Activated T-helper 2 cell treated with anti-CD3 and anti-CD28 coated beads, Interferon-gamma antibody, Interleukin-2, Interleukin-4, amounts not matched to agents 10 μg/mL and 5 μg/mL and 100 μg/mL, durations not matched to agents 14 hours and 24 hours and 36 hours (primary cell): ENCODE measurements around the gene RANBP1. TPM values are rescaled to one million over a fixed set of nuclear protein-coding genes. Genes with fewer than 3 reads are reported as not detected.
A peak's percentile ranks its signal among the peaks of the same experiment; 100 is the strongest.

Experiments
- DNase-seq: peaks from one replicate; pipeline ENCODE4 v3.0.0; 2021; ENCODE audit warnings: low spot score
- H3K27ac Mint-ChIP-seq: one replicate; pipeline ENCODE4 v1.8.0; 2021; ENCODE audit warnings: mixed read lengths
- H3K27me3 Mint-ChIP-seq: one replicate; pipeline ENCODE4 v1.8.0; 2021; ENCODE audit warnings: low read depth, mixed read lengths
- H3K36me3 Mint-ChIP-seq: one replicate; pipeline ENCODE4 v1.8.0; 2021; ENCODE audit warnings: low read depth, mixed read lengths
- H3K4me1 Mint-ChIP-seq: one replicate; pipeline ENCODE4 v1.8.0; 2021; ENCODE audit warnings: low read depth, mixed read lengths
- H3K4me3 Mint-ChIP-seq: one replicate; pipeline ENCODE4 v1.8.0; 2021; ENCODE audit warnings: low read depth, mild to moderate bottlenecking, moderate library complexity, mixed read lengths
- H3K9me3 Mint-ChIP-seq: one replicate; pipeline ENCODE4 v1.8.0; 2021; ENCODE audit warnings: mixed read lengths
- intact Hi-C: fragments of 100-400 bp; cut with micrococcal nuclease; formaldehyde crosslinking; loops from one replicate; pipeline ENCODE4 v1.15.1; 2023
- total RNA-seq: library from RNA; stranded (reverse); gene quantifications from 2 replicates; pipeline ENCODE4 v1.2.3, GENCODE V29; 2022

RANBP1 gene
- total RNA-seq, 1 donor from 2014 or later = 444 TPM

GRCh38 chr22:20133930-20134549, 18.1 kb downstream of the RANBP1 start:
- peaks cover 10% of the 10 kb centered on the region for H3K4me1 Mint-ChIP-seq
- intact Hi-C loops = no loop called here
- H3K27me3 Mint-ChIP-seq = no peaks in the 10 kb centered on the region
- DNase-seq = no peak
- peak overlapping the region; percentile 66 for H3K4me3 Mint-ChIP-seq
- no peak overlapping the region for H3K27ac Mint-ChIP-seq
- no peaks in the 10 kb centered on the region for H3K9me3 Mint-ChIP-seq
- H3K36me3 Mint-ChIP-seq = no peaks in the 10 kb centered on the region

DNA sequence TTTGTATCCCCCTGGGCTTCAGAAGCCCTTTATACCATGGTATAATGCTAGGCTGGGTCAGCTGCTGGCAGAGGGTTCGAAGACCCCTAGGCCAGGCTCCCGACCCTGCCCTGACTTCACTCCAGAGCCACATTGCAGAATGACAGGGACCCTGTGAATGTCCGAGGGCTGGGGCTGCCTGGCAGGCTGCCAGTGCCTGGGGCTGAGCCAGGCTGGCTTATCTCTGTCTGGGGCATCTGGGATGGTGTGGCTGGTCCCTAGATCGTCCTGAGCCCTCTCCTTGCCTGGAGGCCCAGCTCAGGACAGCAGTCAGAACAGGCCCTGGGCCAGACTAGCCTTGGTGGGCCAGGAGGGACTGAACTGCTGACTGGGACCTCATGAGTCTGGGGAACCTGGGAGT, 19.4 kb downstream of the RANBP1 start:
- Mint-ChIP-seq H3K4me1 (peaks cover 8% of the 10 kb centered on the region), H3K27ac (no peak overlapping the region), H3K9me3 (no peaks in the 10 kb centered on the region), H3K4me3 (no peak overlapping the region), H3K36me3 (no peaks in the 10 kb centered on the region), H3K27me3 (no peaks in the 10 kb centered on the region)
- intact Hi-C loops = no loop called here
- DNase-seq = no peak

GRCh38 chr22:20135806-20136602, 20.1 kb downstream of the RANBP1 start:
- intact Hi-C loops = no loop called here
- no peak overlapping the region for H3K27ac Mint-ChIP-seq
- H3K4me3 Mint-ChIP-seq = no peak overlapping the region
- peaks cover 8% of the 10 kb centered on the region for H3K4me1 Mint-ChIP-seq
- no peaks in the 10 kb centered on the region for H3K27me3 Mint-ChIP-seq
- no peaks in the 10 kb centered on the region for H3K9me3 Mint-ChIP-seq
- no peak for DNase-seq
- no peaks in the 10 kb centered on the region for H3K36me3 Mint-ChIP-seq

GRCh38 chr22:20136603-20136873, 20.6 kb downstream of the RANBP1 start:
- H3K27ac Mint-ChIP-seq = no peak overlapping the region
- intact Hi-C loops = no loop called here
- H3K27me3 Mint-ChIP-seq = no peaks in the 10 kb centered on the region
- peaks cover 8% of the 10 kb centered on the region for H3K4me1 Mint-ChIP-seq
- DNase-seq = no peak
- H3K9me3 Mint-ChIP-seq = no peaks in the 10 kb centered on the region
- H3K36me3 Mint-ChIP-seq = no peaks in the 10 kb centered on the region
- no peak overlapping the region for H3K4me3 Mint-ChIP-seq

DNA sequence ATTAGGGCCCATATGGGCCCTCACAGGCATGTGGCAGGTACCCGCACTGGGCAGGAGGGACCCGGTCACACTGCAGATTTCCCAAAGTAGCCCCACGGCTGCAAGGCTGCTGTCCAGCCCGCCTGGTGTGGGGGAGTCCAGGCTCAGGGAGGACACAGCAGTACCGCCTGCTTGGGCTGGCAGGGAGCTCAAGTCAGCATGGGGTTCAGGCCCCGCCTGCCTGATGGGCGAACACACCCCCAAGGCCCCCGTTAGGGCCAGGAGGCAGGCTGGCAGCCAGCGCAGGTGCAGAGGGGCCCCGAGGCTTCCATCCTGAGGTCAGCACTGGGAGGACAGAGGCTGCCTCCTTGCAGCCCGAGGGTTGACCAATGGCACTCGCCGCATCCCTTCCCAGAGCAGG, 21.2 kb downstream of the RANBP1 start:
- Mint-ChIP-seq H3K36me3 (no peaks in the 10 kb centered on the region), H3K4me1 (peaks cover 8% of the 10 kb centered on the region)
- intact Hi-C loops = no loop called here

DNA sequence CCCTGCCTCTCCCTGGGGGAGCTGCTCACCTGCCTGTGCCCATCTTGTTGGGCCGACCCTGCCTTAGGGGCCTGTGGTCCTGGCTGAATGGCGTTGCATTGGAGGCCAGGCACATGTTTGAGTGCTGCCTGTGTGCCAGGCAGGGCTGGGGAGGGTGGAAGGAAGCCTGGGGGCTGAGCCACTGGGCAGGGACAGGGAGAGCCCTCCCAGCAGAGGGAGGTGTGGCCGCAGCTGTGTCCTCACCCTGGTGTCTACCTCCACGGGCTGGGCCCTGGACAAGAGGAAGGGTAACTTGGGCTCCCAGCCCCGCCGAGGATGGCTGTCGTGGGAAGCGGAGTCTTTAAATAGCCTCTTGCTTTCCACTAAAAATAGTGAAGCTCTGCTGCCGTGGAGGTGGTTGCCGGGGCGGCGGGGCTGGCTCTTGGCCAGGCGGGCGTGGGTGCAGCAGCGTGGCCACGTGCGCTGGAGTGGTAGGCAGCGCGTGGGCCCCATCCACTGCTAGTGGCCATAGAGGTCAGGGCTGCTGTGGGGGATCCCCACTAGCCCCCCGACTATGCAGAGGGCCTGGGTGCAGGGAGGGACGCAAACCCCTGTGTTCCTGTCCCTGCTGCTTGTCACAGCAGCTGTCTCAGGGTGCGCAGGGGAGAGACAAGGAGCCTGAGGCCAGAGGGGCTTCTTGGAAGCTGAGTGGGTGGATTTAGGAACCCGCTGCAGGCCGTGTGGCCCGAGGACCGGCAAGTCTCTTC, 21.9 kb downstream of the RANBP1 start:
- H3K4me1 Mint-ChIP-seq = peaks cover 7% of the 10 kb centered on the region
- no peak overlapping the region for H3K27ac Mint-ChIP-seq
- intact Hi-C loops = no loop called here

More for the DNA sequence above, 21.2 kb downstream of the RANBP1 start:
- Mint-ChIP-seq H3K9me3 (no peaks in the 10 kb centered on the region), H3K27ac (no peak overlapping the region), H3K27me3 (no peaks in the 10 kb centered on the region), H3K4me3 (no peak overlapping the region)
- DNase-seq = no peak

GRCh38 chr22:20138417-20138738, 22.5 kb downstream of the RANBP1 start:
- DNase-seq = no peak
- intact Hi-C loops = no loop called here
- Mint-ChIP-seq H3K27me3 (no peaks in the 10 kb centered on the region), H3K9me3 (no peaks in the 10 kb centered on the region), H3K4me1 (peaks cover 5% of the 10 kb centered on the region), H3K4me3 (no peak overlapping the region), H3K36me3 (no peaks in the 10 kb centered on the region), H3K27ac (no peak overlapping the region)

More for the DNA sequence above, 21.9 kb downstream of the RANBP1 start:
- H3K36me3 Mint-ChIP-seq = no peaks in the 10 kb centered on the region
- no peak overlapping the region for H3K4me3 Mint-ChIP-seq
- H3K9me3 Mint-ChIP-seq = no peaks in the 10 kb centered on the region
- DNase-seq = no peak
- H3K27me3 Mint-ChIP-seq = no peaks in the 10 kb centered on the region

DNA sequence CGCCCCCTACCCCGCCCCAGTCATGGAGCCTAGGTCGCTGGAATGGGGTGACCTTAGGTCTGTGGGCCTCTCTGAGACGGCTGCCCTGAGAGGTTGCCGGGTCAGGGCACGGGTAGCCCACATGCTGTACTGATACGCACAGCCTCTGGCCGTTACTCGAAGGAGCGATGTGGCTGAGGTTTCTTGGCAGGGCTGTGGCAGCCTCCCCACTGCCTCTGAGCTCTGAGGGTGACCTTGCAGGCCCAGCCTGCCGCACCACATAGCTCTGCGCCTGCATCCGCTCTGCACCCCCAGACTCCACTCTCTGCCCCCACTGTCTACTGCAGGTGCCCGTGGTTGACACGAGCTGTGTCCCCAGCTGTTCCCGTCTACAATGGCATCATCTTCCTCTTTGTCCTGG, 23.0 kb downstream of the RANBP1 start:
- Mint-ChIP-seq H3K9me3 (no peaks in the 10 kb centered on the region), H3K4me3 (no peak overlapping the region), H3K27me3 (no peaks in the 10 kb centered on the region), H3K27ac (no peak overlapping the region), H3K4me1 (peaks cover 3% of the 10 kb centered on the region), H3K36me3 (no peaks in the 10 kb centered on the region)
- no peak for DNase-seq
- intact Hi-C loops = no loop called here

DNA sequence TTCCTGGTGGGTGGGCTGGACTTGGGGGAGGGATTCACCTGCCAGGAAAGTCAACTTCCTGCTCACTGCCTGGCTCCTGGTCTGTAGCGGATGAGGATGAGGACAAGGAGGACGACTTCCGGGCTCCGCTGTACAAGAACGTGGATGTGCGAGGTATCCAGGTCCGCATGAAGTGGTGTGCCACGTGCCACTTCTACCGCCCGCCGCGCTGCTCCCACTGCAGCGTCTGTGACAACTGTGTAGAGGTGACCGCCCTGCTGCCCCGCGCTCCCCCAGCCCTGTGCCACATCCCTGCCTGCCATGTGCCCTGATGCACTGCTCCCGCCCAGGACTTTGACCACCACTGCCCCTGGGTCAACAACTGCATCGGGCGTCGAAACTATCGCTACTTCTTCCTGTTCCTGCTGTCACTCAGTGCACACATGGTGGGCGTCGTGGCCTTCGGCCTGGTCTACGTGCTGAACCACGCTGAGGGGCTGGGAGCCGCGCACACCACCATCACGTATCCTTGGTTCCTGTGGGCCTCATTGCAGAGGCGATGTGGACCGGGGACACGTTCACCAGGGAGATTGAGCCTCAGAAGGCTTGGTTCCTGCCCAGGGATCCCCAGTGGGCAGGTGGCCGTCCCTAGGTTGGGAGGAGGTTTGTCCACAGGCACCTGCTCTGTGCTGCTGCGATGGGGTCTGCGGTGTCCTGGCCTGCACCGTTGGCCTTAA, 23.6 kb downstream of the RANBP1 start:
- H3K36me3 Mint-ChIP-seq = no peaks in the 10 kb centered on the region
- H3K27ac Mint-ChIP-seq = no peak overlapping the region
- no peaks in the 10 kb centered on the region for H3K27me3 Mint-ChIP-seq
- intact Hi-C loops = no loop called here
- no peak overlapping the region for H3K4me3 Mint-ChIP-seq
- no peak for DNase-seq
- peaks cover 2% of the 10 kb centered on the region for H3K4me1 Mint-ChIP-seq
- H3K9me3 Mint-ChIP-seq = no peaks in the 10 kb centered on the region

DNA sequence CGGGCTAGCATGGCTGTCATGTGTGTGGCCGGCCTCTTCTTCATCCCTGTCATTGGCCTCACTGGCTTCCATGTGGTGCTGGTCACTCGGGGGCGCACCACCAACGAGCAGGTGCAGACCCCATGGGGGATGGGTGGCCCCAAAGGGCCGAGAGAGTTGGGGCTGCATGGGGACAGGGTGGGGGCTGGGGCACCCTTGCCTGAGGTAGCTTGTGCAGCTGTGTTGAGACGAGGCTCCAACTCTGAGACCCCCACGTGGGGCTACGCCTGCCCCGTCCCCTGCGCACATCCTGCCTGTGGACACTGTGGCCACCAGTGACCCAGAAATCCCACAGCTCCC, 24.2 kb downstream of the RANBP1 start:
- Mint-ChIP-seq H3K4me1 (peaks cover 2% of the 10 kb centered on the region), H3K27me3 (no peaks in the 10 kb centered on the region), H3K27ac (no peak overlapping the region), H3K36me3 (no peaks in the 10 kb centered on the region), H3K4me3 (no peak overlapping the region), H3K9me3 (no peaks in the 10 kb centered on the region)
- no peak for DNase-seq
- intact Hi-C loops = no loop called here

GRCh38 chr22:20140521-20140964, 24.6 kb downstream of the RANBP1 start:
- no peak overlapping the region for H3K27ac Mint-ChIP-seq

GRCh38 chr22:20141186-20142077, 25.5 kb downstream of the RANBP1 start:
- no peak overlapping the region for H3K4me3 Mint-ChIP-seq
- no peaks in the 10 kb centered on the region for H3K4me1 Mint-ChIP-seq
- H3K27me3 Mint-ChIP-seq = no peaks in the 10 kb centered on the region
- no peaks in the 10 kb centered on the region for H3K9me3 Mint-ChIP-seq
- H3K36me3 Mint-ChIP-seq = no peaks in the 10 kb centered on the region
- no peak for DNase-seq
- intact Hi-C loops = no loop called here
- H3K27ac Mint-ChIP-seq = no peak overlapping the region

More at GRCh38 chr22:20140521-20140964, 24.6 kb downstream of the RANBP1 start:
- H3K36me3 Mint-ChIP-seq = no peaks in the 10 kb centered on the region
- DNase-seq = no peak
- H3K4me3 Mint-ChIP-seq = no peak overlapping the region
- H3K9me3 Mint-ChIP-seq = no peaks in the 10 kb centered on the region
- H3K27me3 Mint-ChIP-seq = no peaks in the 10 kb centered on the region
- intact Hi-C loops = no loop called here
- H3K4me1 Mint-ChIP-seq = peaks cover 2% of the 10 kb centered on the region
